MCF 10A (cell line): ENCODE results near the gene SLC25A36. TPM values are rescaled to one million over a fixed set of nuclear protein-coding genes. Genes with fewer than 3 reads are reported as not detected.

ENCODE experiments used
- BruUV-seq: library from RNA; stranded (reverse); fragments of 400-500 nt; replicated peaks from 2 replicates; lab custom pipeline; 2021; lab: Mats Ljungman, UMichigan
- CTCF ChIA-PET: fragments of 300-600 bp; sonication (Branson Sonifier 250); formaldehyde crosslinking; extraction: SDS; loops from one replicate; lab custom pipeline; 2021; ENCODE audit warnings: antibody characterized with exemption, inconsistent platforms; lab: Yijun Ruan, JAX
- POLR2A ChIA-PET: fragments of 300-600, 350-650 bp; sonication (Branson Sonifier 250); formaldehyde crosslinking; extraction: SDS; loops from one replicate; lab custom pipeline; 2020; ENCODE audit warnings: antibody characterized with exemption, inconsistent platforms; lab: Yijun Ruan, JAX
- DNase-seq: peaks from one replicate; pipeline ENCODE4 v3.0.0-alpha.2; 2018; ENCODE audit not compliant: unreplicated experiment
- H3K27ac Mint-ChIP-seq: one replicate; pipeline ENCODE4 v1.8.0; 2022; ENCODE audit warnings: mild to moderate bottlenecking, low read depth, mixed read lengths; ENCODE audit not compliant: unreplicated experiment
- H3K27me3 Mint-ChIP-seq: one replicate; pipeline ENCODE4 v1.8.0; 2022; ENCODE audit warnings: mixed read lengths; ENCODE audit not compliant: insufficient read depth, unreplicated experiment
- H3K36me3 Mint-ChIP-seq: one replicate; pipeline ENCODE4 v1.8.0; 2022; ENCODE audit warnings: mild to moderate bottlenecking, moderate library complexity, mixed read lengths; ENCODE audit not compliant: insufficient read depth, unreplicated experiment
- H3K4me1 Mint-ChIP-seq: one replicate; pipeline ENCODE4 v1.8.0; 2022; ENCODE audit warnings: mixed read lengths; ENCODE audit not compliant: insufficient read depth, unreplicated experiment
- H3K4me3 Mint-ChIP-seq: one replicate; pipeline ENCODE4 v1.8.0; 2022; ENCODE audit warnings: mild to moderate bottlenecking, moderate library complexity, mixed read lengths; ENCODE audit not compliant: unreplicated experiment
- H3K9me3 Mint-ChIP-seq: one replicate; pipeline ENCODE4 v1.8.0; 2022; ENCODE audit warnings: mixed read lengths; ENCODE audit not compliant: unreplicated experiment
- intact Hi-C: fragments of 100-400 bp; cut with micrococcal nuclease; formaldehyde crosslinking; loops from 2 replicates; pipeline ENCODE4 v1.14.1; 2022
- total RNA-seq: library from RNA; stranded (reverse); gene quantifications from 2 replicates; pipeline ENCODE4 v1.2.3, GENCODE V29; 2022
- TF ChIP-seq, protein P1 (sequence below): fragments of 200-600 bp; IDR thresholded peaks from one replicate; pipeline ENCODE4 v1.8.0; 2022; ENCODE audit warnings: antibody characterized with exemption, mild to moderate bottlenecking; ENCODE audit not compliant: unreplicated experiment

SLC25A36 gene
- total RNA-seq, 1 experiment from 2014 or later, result 71.2 TPM

DNA sequence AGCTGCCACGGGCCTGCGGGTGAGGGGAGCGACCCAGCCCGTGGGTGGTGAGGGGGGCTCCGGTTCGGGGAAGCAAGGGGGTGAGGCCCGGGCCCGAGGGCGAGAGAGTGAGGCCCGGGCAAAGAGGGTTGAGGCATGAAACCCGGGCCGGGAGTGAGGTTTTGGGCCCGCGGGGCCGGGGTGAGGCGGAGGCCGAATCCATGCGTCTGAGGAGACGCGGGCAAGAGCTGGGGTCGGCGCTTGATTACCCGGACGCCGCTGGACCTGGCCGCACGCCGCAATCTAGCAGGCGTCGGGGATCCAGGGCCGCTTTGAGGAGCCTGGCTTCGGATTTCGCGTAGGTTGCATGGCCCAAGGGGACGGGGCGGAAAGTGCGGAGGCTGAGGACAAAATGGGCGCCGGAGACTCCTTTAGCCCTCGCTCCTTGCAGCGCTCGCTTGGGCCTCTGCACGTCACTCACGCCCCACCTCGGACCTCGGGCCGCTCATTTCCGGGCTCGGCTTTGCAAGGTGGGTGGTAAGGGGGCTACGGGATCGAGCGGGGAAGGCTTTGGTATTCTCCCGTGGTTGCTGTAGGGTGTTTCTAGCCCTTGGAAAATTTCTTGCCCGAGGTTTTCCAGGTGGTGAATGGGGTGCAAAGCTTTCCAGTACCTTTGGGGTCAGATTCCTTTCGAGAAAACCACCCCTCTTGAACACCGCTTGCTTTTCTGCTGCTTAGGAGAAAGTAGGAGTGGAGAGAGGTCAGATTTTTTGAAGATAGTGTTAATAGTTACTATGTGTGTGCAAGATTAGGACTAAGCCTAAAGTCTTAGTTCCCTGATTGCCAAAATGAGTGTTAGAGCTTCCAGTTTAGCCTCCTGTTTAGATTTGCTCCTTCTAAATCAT, 827 bp downstream of the SLC25A36 start:
- Mint-ChIP-seq H3K27ac (peak overlapping the region; percentile 89), H3K9me3 (peaks cover 7% of the 10 kb centered on the region), H3K4me1 (peaks cover 27% of the 10 kb centered on the region), H3K36me3 (peaks cover 21% of the 10 kb centered on the region), H3K4me3 (peak overlapping the region; percentile 95), H3K27me3 (no peaks in the 10 kb centered on the region)
- TF ChIP-seq, protein P1, sequence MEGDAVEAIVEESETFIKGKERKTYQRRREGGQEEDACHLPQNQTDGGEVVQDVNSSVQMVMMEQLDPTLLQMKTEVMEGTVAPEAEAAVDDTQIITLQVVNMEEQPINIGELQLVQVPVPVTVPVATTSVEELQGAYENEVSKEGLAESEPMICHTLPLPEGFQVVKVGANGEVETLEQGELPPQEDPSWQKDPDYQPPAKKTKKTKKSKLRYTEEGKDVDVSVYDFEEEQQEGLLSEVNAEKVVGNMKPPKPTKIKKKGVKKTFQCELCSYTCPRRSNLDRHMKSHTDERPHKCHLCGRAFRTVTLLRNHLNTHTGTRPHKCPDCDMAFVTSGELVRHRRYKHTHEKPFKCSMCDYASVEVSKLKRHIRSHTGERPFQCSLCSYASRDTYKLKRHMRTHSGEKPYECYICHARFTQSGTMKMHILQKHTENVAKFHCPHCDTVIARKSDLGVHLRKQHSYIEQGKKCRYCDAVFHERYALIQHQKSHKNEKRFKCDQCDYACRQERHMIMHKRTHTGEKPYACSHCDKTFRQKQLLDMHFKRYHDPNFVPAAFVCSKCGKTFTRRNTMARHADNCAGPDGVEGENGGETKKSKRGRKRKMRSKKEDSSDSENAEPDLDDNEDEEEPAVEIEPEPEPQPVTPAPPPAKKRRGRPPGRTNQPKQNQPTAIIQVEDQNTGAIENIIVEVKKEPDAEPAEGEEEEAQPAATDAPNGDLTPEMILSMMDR, result no peak
- ChIA-PET POLR2A (interaction anchor here (0.5 to 3.3 kb wide), 18 partner anchors 11 to 1553 kb away, joined by 3 to 39 read pairs (median 4); partner anchors contain the start of genes COPB2 and PXYLP1), CTCF (interaction anchor here (0.6 to 1.6 kb wide), 4 partner anchors 11 to 182 kb away, joined by 3 to 6 read pairs (median 4); no protein-coding TSS in a partner anchor)
- BruUV-seq, result no TSS peak
- intact Hi-C loops, result loop anchor here (5.0 kb wide), 1 partner anchor 425 kb away; the partner anchor contains the start of gene ZBTB38
- peak; percentile 61 for DNase-seq

DNA sequence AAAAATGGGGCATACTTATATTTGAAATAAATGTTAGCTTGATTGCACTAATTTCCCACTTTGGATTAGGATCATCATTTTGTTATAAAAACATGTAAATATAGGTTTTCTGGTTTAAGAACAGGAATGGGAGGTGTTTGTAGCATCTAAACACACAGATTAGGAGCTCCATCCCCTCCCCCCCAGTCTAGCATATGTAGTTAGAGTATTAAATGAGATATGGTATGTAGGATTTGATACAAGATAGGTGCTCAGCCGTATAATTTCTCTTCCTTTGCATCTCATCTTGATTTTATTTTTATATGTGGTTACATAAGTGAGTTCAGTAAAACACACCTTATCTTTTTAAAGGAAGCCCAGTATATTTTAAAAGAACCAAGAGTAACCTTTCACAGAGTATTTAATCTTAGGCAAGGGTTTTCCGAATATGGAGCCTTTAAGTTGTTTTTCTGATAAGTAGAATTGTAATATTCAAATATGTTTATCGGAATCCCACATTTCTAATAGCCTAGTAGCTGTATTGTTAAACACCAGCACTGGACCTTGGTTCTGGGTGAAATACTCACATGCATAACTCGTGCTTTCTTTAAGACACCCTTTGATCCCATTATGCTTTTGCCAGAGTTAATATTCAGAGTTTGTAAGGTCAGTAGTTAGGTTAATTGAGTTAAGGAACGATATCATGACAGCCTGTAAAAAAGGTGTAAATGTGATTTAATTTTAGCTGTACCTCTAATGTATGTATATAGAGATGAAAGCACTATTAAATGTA, 2.3 kb downstream of the SLC25A36 start:
- peak overlapping the region; percentile 95 for H3K4me3 Mint-ChIP-seq
- DNase-seq, result no peak
- intact Hi-C loops, result loop anchor here (5.0 kb wide), 1 partner anchor 423 kb away; the partner anchor contains the start of gene ZBTB38
- peaks cover 7% of the 10 kb centered on the region for H3K9me3 Mint-ChIP-seq
- H3K27me3 Mint-ChIP-seq, result no peaks in the 10 kb centered on the region
- H3K36me3 Mint-ChIP-seq, result peaks cover 23% of the 10 kb centered on the region
- no TSS peak for BruUV-seq
- H3K4me1 Mint-ChIP-seq, result peaks cover 27% of the 10 kb centered on the region
- TF ChIP-seq, protein P1, result no peak
- ChIA-PET CTCF (interaction anchor here (0.6 to 1.2 kb wide), 8 partner anchors 8 to 361 kb away, joined by 3 to 4 read pairs (median 3); no protein-coding TSS in a partner anchor), POLR2A (interaction anchor here (0.6 to 3.3 kb wide), 9 partner anchors 9 to 92 kb away, joined by 3 to 39 read pairs (median 4); no protein-coding TSS in a partner anchor)
- peak overlapping the region; percentile 89 for H3K27ac Mint-ChIP-seq

DNA sequence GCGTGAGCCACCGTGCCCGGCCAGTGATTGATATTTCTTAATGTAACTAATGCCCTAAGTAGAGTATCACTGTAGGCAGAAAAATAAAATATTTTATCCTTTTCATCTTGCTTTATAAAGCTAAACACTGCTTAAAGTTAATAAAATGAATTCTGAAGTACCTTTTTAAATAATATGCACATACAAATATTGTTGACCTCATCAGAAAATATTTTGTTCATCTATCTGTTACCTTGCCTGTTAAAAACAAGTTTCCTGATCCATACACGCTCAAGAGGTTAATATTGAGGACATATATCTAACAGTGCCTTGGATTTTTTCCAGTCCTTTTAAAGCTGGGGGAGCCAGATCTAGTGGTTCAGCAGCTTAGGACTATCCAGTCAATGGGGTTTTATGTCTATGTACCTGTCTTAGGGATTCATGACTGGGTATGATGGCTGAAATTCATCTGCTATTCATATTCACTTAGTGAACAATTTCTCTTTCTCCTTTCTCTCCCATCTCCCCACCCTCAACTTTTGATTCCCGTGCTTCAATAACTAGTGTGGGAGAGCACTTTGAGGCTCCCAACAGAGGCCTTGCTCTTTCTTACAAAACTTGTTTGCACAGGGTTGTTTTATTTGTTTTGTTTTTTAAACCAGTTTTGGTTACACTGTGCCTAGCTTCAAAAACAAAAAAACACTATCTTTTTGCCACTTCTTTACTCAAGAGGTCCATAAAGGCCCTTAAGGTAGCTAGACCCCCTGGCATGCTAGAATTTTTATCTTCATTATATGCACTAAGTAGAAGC, 7.0 kb downstream of the SLC25A36 start:
- no TSS peak for BruUV-seq
- H3K27ac Mint-ChIP-seq, result no peak overlapping the region
- H3K36me3 Mint-ChIP-seq, result peaks cover 9% of the 10 kb centered on the region
- DNase-seq, result no peak
- CTCF ChIA-PET, result interaction anchor here (0.6 to 1.1 kb wide), 5 partner anchors 9 to 244 kb away, joined by 3 to 5 read pairs (median 3); no protein-coding TSS in a partner anchor
- H3K4me1 Mint-ChIP-seq, result peaks cover 50% of the 10 kb centered on the region
- TF ChIP-seq, protein P1, result no peak
- POLR2A ChIA-PET, result interaction anchor here (1.0 kb wide), 1 partner anchor 17 kb away, joined by 3 read pairs; no protein-coding TSS in a partner anchor
- no peak overlapping the region for H3K4me3 Mint-ChIP-seq
- intact Hi-C loops, result no loop called here
- peaks cover 7% of the 10 kb centered on the region for H3K9me3 Mint-ChIP-seq
- no peaks in the 10 kb centered on the region for H3K27me3 Mint-ChIP-seq
